ENCODE measurements around the gene ICE2.
"Not testable (repeated sequence)": the region's sequence is repeated elsewhere in the genome, so short reads cannot be mapped to it uniquely, and the experiment has no call there.

The ICE2 gene

GRCh38 chr15:60444289-60444912, 34.5 kb downstream of the ICE2 start:
- DNase-seq, result no peak

GRCh38 chr15:60442763-60443162, 36.2 kb downstream of the ICE2 start:
- no peak for DNase-seq

GRCh38 chr15:60442031-60442650, 36.8 kb downstream of the ICE2 start:
- no peak for DNase-seq

GRCh38 chr15:60441331-60441730, 37.6 kb downstream of the ICE2 start:
- DNase-seq, result no peak

GRCh38 chr15:60438646-60439045, 40.3 kb downstream of the ICE2 start:
- DNase-seq, result no peak

GRCh38 chr15:60428935-60429334, 50.0 kb downstream of the ICE2 start:
- no peak for DNase-seq

- DNase-seq, result no peak
These were observed 52.0 kb downstream of the ICE2 start for GRCh38 chr15:60426870-60427508.

GRCh38 chr15:60425461-60425860, 53.5 kb downstream of the ICE2 start:
- DNase-seq, result no peak

- no peak for DNase-seq
These were observed 54.9 kb downstream of the ICE2 start for GRCh38 chr15:60424006-60424405.

- no peak for DNase-seq
These were observed 55.4 kb downstream of the ICE2 start for GRCh38 chr15:60423537-60423936.

- DNase-seq, result no peak
These were observed 57.4 kb downstream of the ICE2 start for GRCh38 chr15:60421544-60421943.

- no peak for DNase-seq
These were observed 58.7 kb downstream of the ICE2 start for GRCh38 chr15:60420203-60420716.

- DNase-seq, result no peak
These were observed 59.2 kb downstream of the ICE2 start for GRCh38 chr15:60419753-60420152.

- DNase-seq, result no peak
These were observed 60.8 kb downstream of the ICE2 start for GRCh38 chr15:60418096-60418495.

GRCh38 chr15:60417112-60417511, 61.8 kb downstream of the ICE2 start:
- no peak for DNase-seq

GRCh38 chr15:60416484-60416883, 62.5 kb downstream of the ICE2 start:
- no peak for DNase-seq

- DNase-seq, result no peak
These were observed 64.8 kb downstream of the ICE2 start for GRCh38 chr15:60414016-60414682.

- DNase-seq, result no peak
These were observed 65.6 kb downstream of the ICE2 start for GRCh38 chr15:60413231-60413824.

- DNase-seq, result not testable (repeated sequence)
These were observed 66.1 kb downstream of the ICE2 start for GRCh38 chr15:60412807-60413206.

- DNase-seq, result no peak
These were observed 67.0 kb downstream of the ICE2 start for GRCh38 chr15:60411774-60412425.

- DNase-seq, result not testable (repeated sequence)
These were observed 68.6 kb downstream of the ICE2 start for GRCh38 chr15:60410350-60410749.

- DNase-seq, result no peak
These were observed 70.4 kb downstream of the ICE2 start for GRCh38 chr15:60408463-60408981.
